Nephron (organoid): ENCODE data around the gene PRKN.

Experiments used
- H3K27ac Mint-ChIP-seq, 3 experiments: 2 replicates each; pipeline ENCODE4 v1.8.0; 2020; ENCODE audit warnings: mixed read lengths in 3 of 3, mild to moderate bottlenecking in 2 of 3, moderate library complexity in 1 of 3
- H3K27me3 Mint-ChIP-seq: 2 replicates; pipeline ENCODE4 v1.8.0; 2021; ENCODE audit warnings: low read depth, mild to moderate bottlenecking, moderate library complexity, mixed read lengths
- H3K36me3 Mint-ChIP-seq: 2 replicates; pipeline ENCODE4 v1.8.0; 2020; ENCODE audit warnings: low read depth, mixed read lengths
- H3K4me1 Mint-ChIP-seq: 2 replicates; pipeline ENCODE4 v1.8.0; 2020; ENCODE audit warnings: mixed read lengths
- H3K4me3 Mint-ChIP-seq, 3 experiments: 2 replicates each; pipeline ENCODE4 v1.8.0; 2020; ENCODE audit warnings: mild to moderate bottlenecking in 3 of 3, mixed read lengths in 3 of 3, moderate library complexity in 2 of 3
- H3K9me3 Mint-ChIP-seq: 2 replicates; pipeline ENCODE4 v1.8.0; 2020; ENCODE audit warnings: mixed read lengths
- TF ChIP-seq, protein P1 (sequence below), 3 experiments: fragments of 200-600 bp; sonication (generic); IDR thresholded peaks; one replicate each; pipeline ENCODE4 v1.5.0; 2021; ENCODE audit warnings: antibody characterized with exemption in 3 of 3; ENCODE audit not compliant: unreplicated experiment in 3 of 3

PRKN gene

DNA sequence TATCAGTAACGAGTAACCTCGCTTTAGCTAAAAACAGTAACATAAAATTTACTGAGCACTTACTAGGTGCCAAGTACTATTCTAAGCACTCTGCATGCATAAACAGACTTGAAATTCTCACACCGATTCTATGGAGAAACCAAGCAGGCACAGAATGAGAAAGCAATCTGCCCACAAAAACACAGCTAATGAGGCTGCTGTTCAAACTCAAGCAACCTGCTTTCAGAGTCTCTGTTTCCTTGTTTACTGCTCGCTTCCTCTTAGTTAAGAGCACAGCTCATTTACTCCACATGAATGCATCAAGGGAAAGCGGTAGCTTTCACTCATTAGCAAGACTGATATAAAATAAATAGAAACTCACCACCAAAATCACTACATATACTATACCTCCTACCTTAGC lies 37.4 kb downstream of the PRKN start:
- H3K4me1 Mint-ChIP-seq, result peaks cover 5% of the 10 kb centered on the region
- no peaks in the 10 kb centered on the region for H3K27me3 Mint-ChIP-seq
- H3K9me3 Mint-ChIP-seq, result peaks cover 3% of the 10 kb centered on the region
- no peak overlapping the region for H3K4me3 Mint-ChIP-seq
- H3K36me3 Mint-ChIP-seq, result no peaks in the 10 kb centered on the region
- TF ChIP-seq, protein P1, sequence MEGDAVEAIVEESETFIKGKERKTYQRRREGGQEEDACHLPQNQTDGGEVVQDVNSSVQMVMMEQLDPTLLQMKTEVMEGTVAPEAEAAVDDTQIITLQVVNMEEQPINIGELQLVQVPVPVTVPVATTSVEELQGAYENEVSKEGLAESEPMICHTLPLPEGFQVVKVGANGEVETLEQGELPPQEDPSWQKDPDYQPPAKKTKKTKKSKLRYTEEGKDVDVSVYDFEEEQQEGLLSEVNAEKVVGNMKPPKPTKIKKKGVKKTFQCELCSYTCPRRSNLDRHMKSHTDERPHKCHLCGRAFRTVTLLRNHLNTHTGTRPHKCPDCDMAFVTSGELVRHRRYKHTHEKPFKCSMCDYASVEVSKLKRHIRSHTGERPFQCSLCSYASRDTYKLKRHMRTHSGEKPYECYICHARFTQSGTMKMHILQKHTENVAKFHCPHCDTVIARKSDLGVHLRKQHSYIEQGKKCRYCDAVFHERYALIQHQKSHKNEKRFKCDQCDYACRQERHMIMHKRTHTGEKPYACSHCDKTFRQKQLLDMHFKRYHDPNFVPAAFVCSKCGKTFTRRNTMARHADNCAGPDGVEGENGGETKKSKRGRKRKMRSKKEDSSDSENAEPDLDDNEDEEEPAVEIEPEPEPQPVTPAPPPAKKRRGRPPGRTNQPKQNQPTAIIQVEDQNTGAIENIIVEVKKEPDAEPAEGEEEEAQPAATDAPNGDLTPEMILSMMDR (IDR thresholded peaks at IDR 0.05; ENCODE audit: unreplicated experiment in 3 of 3), result no peak
- no peak overlapping the region for H3K27ac Mint-ChIP-seq

DNA sequence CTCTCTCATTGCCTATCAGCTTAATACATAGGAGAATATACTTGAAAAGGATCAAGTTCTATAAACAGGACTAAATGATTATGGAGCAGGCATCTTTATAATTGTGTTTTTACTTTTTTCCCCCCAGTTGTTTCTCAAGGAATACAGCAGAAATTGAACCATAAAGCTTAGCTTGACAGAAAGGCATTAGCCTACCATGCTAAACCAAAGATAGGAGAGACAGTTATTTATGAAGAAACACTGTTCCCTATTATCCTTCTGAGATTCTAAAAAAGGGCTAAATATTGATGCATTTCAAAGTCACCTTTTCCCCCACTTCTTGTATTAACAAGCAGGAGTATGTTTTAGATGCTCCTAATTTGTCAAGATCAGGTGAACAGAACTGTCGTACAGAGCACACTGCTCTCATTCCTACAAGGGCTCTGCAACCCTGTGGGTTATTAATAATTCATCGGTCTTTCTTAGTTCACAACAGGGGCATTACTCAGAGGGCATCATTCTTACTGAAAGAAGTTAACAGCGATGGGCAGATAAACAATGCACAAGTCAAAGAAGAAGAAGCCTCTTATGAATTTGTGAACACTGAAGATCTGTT lies 38.7 kb downstream of the PRKN start:
- H3K27ac Mint-ChIP-seq, result no peak overlapping the region
- H3K27me3 Mint-ChIP-seq, result no peaks in the 10 kb centered on the region
- no peak overlapping the region for H3K4me3 Mint-ChIP-seq

DNA sequence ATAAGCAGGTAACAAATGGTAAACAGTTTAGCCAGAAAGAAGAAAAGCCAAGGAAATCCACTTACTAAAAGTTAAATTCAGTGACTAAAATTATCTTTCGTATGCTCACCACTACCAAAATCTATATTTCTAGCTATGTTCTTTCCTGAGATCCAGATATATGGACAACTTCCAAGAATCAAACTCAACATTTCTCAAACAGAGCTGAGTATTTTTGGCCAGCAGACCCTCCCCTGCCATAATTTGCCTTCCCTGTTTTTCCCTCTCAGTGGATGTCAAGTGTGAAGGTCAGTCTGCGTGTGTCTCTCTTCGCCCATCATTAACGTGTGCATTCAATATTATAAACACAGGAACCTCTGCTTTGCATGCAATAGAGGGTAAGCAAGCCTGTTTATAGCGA lies 42.0 kb downstream of the PRKN start:
- Mint-ChIP-seq H3K36me3 (no peaks in the 10 kb centered on the region), H3K4me1 (peaks cover 24% of the 10 kb centered on the region), H3K4me3 (no peak overlapping the region), H3K27ac (no peak overlapping the region), H3K9me3 (peaks cover 3% of the 10 kb centered on the region), H3K27me3 (no peaks in the 10 kb centered on the region)
- TF ChIP-seq, protein P1 (IDR thresholded peaks at IDR 0.05; ENCODE audit: unreplicated experiment in 3 of 3), result no peak

More for the DNA sequence above, 38.7 kb downstream of the PRKN start:
- no peaks in the 10 kb centered on the region for H3K36me3 Mint-ChIP-seq
- TF ChIP-seq, protein P1 (IDR thresholded peaks at IDR 0.05; ENCODE audit: unreplicated experiment in 3 of 3), result no peak
- peaks cover 3% of the 10 kb centered on the region for H3K9me3 Mint-ChIP-seq
- peaks cover 11% of the 10 kb centered on the region for H3K4me1 Mint-ChIP-seq

DNA sequence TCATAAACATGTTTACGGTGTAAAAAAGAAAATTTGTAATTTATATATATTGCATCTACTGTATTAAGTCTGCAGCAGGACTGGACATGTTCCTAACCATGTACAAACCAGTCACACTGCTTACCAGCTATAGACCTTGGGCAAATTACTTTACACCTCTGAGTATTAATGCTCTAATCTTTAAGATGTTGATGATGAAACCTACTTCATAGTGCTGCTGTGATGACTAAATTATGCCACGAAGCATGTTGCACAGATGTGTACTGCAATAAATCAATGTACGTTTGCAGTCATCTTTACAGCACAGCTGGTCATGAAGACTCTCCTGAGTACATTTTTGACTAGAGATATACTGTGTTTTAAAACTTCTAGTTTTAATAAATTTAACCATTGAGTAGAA lies 42.6 kb downstream of the PRKN start:
- TF ChIP-seq, protein P1 (IDR thresholded peaks at IDR 0.05; ENCODE audit: unreplicated experiment in 3 of 3), result no peak
- Mint-ChIP-seq H3K9me3 (peaks cover 3% of the 10 kb centered on the region), H3K4me1 (peaks cover 24% of the 10 kb centered on the region), H3K4me3 (no peak overlapping the region), H3K27me3 (no peaks in the 10 kb centered on the region), H3K27ac (no peak overlapping the region), H3K36me3 (no peaks in the 10 kb centered on the region)

DNA sequence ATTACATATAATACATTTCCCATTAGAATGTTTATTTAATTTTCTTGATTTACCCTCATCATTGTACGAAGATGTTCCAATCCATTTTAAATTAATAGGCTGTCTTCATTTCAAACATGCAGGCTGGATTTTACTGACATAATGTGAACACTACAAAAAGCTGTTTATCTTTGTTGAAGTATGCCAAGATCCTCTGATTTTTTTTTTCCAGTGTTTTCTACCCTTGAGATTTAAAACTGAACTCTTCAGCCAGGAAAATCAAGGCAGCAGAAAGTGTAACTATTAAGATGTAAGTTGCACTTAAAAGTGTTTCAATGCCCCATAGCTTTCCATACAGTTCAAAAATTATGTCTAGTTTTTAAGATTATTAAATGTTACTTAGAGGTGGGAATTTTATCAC lies 43.5 kb downstream of the PRKN start:
- no peak overlapping the region for H3K4me3 Mint-ChIP-seq
- no peaks in the 10 kb centered on the region for H3K27me3 Mint-ChIP-seq
- H3K4me1 Mint-ChIP-seq, result peaks cover 24% of the 10 kb centered on the region
- peaks cover 3% of the 10 kb centered on the region for H3K9me3 Mint-ChIP-seq
- no peak overlapping the region for H3K27ac Mint-ChIP-seq
- no peaks in the 10 kb centered on the region for H3K36me3 Mint-ChIP-seq
- TF ChIP-seq, protein P1 (IDR thresholded peaks at IDR 0.05; ENCODE audit: unreplicated experiment in 3 of 3), result no peak

DNA sequence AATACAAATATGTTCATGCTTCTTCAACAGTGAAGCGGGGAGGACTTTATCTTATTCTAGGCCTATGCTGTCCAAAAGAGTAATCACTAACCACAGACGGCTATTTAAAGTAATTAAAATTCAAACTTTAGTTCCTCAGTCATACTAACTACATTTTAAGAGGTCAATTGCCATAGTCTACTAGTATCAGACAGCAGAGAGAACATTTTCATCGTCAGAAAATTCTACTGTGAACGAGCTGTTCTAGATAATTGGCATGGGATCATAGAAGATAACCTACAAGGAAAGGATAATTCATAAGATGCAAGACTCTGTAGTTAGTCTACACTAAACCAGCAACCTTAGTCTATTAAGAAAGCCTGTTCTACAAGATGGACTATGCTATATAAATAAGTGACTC lies 44.4 kb downstream of the PRKN start:
- H3K27me3 Mint-ChIP-seq, result no peaks in the 10 kb centered on the region
- peak overlapping the region in 2 of 3 experiments; percentile 15 to 46 for H3K27ac Mint-ChIP-seq
- peaks cover 3% of the 10 kb centered on the region for H3K9me3 Mint-ChIP-seq
- H3K4me1 Mint-ChIP-seq, result peaks cover 24% of the 10 kb centered on the region
- H3K36me3 Mint-ChIP-seq, result no peaks in the 10 kb centered on the region
- no peak overlapping the region for H3K4me3 Mint-ChIP-seq
- TF ChIP-seq, protein P1 (IDR thresholded peaks at IDR 0.05; ENCODE audit: unreplicated experiment in 3 of 3), result no peak
